GM12891 (cell line): Measurements from ENCODE around the gene ASMTL.

Experiments
- PAX5 ChIP-seq: IDR thresholded peaks from 2 replicates; pipeline ENCODE4 v1.6.1; 2011; ENCODE audit warnings: low read length, moderate library complexity, mild to moderate bottlenecking; ENCODE audit not compliant: insufficient read depth, severe bottlenecking
- POLR2A ChIP-seq: IDR thresholded peaks from 2 replicates; pipeline ENCODE4 v1.6.1; 2011; ENCODE audit warnings: low read depth, low read length, control low read depth
- POLR2AphosphoS5 ChIP-seq: IDR thresholded peaks from 2 replicates; pipeline ENCODE4 v1.6.1; 2011; ENCODE audit warnings: low read depth, low read length, control low read depth
- SPI1 ChIP-seq: IDR thresholded peaks from 2 replicates; pipeline ENCODE4 v1.6.1; 2011; ENCODE audit warnings: low read depth, low read length, control low read depth
- TAF1 ChIP-seq: IDR thresholded peaks from 2 replicates; pipeline ENCODE4 v1.6.1; 2011; ENCODE audit warnings: low read depth, low read length, control low read depth

DNA sequence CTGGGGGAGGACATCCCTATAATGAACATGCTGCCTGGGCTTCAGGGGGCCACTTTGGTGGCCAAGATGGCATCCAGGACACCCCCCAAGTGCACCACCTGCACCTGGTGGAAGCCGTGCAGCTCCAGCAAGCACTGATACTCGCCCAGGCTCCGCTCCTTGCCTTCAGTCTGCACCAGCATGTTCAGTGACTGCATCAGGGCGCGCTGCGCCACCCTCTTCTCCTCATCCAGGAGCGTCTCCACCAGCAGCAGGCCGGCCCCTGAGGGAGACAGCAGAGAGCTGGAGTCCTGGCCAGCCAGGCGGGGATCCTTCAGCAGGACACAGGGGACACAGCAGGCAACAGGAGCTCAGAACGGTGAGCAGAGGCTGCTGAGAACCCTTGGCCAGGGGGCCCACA lies 49.5 kb downstream of the ASMTL start:
- TF ChIP-seq TAF1 = no peak
- TF ChIP-seq POLR2A = no peak
- no peak for TF ChIP-seq POLR2AphosphoS5
- no peak for TF ChIP-seq SPI1
- no peak for TF ChIP-seq PAX5
